Measurements from ENCODE around the gene DLG5. TPM values are rescaled to one million over a fixed set of nuclear protein-coding genes. Genes with fewer than 3 reads are reported as not detected.
"Not testable (repeated sequence)": the region's sequence is repeated elsewhere in the genome, so short reads cannot be mapped to it uniquely, and the experiment has no call there.

Gene DLG5
- total RNA-seq, 2 experiments from 2014 or later = 3.0 to 4.8 TPM

GRCh38 chr10:77774940-77775391 lies 151.6 kb downstream of the DLG5 start:
- DNase-seq = no peak
- ATAC-seq = no peak
- Mint-ChIP-seq H3K4me1 (no peaks in the 10 kb centered on the region), H3K36me3 (peaks cover 2% of the 10 kb centered on the region), H3K4me3 (no peak overlapping the region), H3K9me3 (ENCODE audit: low read depth) (peaks cover 2% of the 10 kb centered on the region), H3K27me3 (no peaks in the 10 kb centered on the region), H3K27ac (no peak overlapping the region)
- CTCF ChIA-PET = no interaction called here

DNA sequence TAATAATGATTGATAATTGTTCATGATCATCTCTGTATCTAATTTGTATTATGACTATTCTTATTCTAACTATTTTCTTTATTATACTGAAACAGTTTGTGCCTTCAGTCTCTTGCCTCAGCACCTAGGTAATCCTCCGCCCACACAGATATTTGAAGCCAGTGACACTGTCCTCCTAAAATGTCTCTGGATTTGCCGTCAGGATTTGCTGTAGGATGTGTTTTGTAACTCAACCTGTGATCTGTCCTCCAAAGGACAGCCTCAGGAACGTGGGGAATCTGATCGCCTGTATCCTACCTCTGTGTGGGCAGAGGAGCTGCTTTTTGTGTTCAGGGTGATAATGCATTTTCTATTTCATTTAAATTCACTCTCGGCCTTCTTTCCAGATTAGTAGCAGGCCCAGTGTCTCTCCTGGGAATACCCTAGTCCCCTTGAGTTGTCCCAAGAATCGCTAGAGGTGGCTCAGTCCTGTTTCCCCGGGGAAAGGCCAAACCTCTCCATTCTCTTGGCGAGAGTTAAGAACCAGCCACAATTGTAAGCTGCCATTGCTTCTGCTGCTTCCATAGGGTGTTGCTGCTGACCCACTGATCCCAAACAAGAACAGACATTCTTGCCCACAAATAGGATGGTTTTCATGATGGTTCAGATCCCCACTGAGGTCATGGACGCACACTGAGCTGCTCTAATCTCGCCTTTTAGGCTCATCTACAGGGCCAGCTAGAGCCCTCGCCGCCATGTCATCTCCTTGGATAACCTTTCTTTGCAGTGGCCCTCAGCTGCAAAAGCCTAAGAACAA lies 152.7 kb downstream of the DLG5 start:
- CTCF ChIA-PET = no interaction called here
- peaks cover 2% of the 10 kb centered on the region for H3K36me3 Mint-ChIP-seq

DNA sequence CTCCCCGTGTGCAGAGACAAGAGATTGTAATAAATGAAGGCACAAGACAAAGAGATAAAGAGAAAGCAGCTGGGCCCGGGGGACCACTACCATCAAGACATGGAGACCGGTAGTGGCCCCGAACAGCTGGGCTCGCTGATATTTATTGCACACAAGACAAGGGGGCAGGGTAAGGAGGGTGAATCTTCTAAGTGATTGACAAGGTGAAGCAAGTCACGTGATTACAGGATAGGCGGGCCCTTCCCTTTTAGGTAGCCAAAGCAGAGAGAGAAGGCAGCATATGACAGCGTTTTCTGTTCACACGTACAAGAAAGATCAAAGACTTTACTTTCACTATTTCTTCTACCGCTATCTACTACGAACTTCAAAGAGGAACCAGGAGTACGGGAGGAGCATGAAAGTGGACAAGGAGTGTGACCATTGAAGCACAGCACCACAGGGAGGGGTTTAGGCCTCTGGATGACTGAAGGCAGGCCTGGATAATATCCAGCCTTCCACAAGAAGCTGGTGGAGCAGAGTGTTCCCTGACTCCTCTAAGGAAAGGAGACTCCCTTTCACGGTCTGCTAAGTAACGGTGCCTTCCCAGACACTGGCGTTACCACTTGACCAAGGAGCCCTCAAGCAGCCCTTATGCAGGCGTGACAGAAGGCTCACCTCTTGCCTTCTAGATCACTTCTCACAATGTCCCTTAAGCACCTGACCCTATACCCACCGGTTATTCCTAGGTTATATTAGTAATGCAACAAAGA lies 153.5 kb downstream of the DLG5 start:
- H3K36me3 Mint-ChIP-seq; H3K27ac Mint-ChIP-seq; H3K27me3 Mint-ChIP-seq; H3K9me3 Mint-ChIP-seq (ENCODE audit: low read depth); CTCF ChIA-PET; H3K4me3 Mint-ChIP-seq; H3K4me1 Mint-ChIP-seq; DNase-seq; ATAC-seq: not testable (repeated sequence)

More for the DNA sequence above, 152.7 kb downstream of the DLG5 start:
- ATAC-seq = no peak
- DNase-seq = no peak
- no peak overlapping the region for H3K27ac Mint-ChIP-seq
- no peaks in the 10 kb centered on the region for H3K4me1 Mint-ChIP-seq
- H3K27me3 Mint-ChIP-seq = no peaks in the 10 kb centered on the region
- no peak overlapping the region for H3K4me3 Mint-ChIP-seq
- peaks cover 2% of the 10 kb centered on the region for H3K9me3 Mint-ChIP-seq (ENCODE audit: low read depth)

DNA sequence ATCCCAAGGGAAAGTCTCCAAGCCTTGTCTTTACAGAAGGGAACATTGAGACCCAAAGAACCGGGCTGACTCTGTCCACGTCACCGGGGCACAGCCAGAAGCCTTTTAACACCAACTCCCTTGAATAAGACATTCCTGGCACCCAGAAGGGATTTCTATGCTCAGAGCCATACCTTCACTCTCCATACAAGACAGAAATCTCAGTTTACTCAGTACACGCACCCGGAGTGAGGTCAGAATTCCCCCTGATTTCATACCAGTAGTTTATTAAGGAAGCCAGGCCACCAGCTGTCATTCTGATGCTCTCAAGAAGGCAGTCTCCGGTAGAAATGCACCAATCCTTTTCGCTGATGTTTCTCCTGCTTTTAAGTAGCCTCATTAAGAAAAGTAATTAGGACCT lies 154.7 kb downstream of the DLG5 start:
- CTCF ChIA-PET = no interaction called here
- no peak overlapping the region for H3K27ac Mint-ChIP-seq
- peaks cover 10% of the 10 kb centered on the region for H3K27me3 Mint-ChIP-seq
- H3K4me1 Mint-ChIP-seq = no peaks in the 10 kb centered on the region
- DNase-seq = no peak
- peaks cover 2% of the 10 kb centered on the region for H3K36me3 Mint-ChIP-seq
- H3K9me3 Mint-ChIP-seq (ENCODE audit: low read depth) = peaks cover 2% of the 10 kb centered on the region
- no peak for ATAC-seq
- H3K4me3 Mint-ChIP-seq = no peak overlapping the region

DNA sequence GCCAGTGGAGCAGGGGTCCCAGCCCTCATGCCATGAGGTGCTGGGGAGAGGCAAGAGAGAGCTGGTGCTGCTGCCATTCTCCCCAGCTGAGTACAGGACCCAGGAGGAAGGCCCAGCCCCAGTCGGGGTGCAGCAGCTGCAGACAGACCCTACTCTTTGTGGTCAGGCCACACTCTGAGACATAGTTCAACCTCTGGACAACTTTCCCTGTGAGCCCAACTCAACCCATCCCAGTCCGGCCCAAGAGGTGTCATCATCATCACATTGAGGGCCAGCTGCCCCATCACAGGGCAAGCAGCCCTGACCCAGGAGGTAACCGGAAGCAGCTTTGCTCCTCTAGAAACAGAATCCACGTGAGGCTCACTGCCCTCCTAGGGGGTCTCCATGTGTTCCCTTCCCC lies 155.1 kb downstream of the DLG5 start:
- Mint-ChIP-seq H3K27ac (no peak overlapping the region), H3K36me3 (peaks cover 2% of the 10 kb centered on the region), H3K4me1 (no peaks in the 10 kb centered on the region), H3K27me3 (peaks cover 14% of the 10 kb centered on the region), H3K9me3 (ENCODE audit: low read depth) (peaks cover 2% of the 10 kb centered on the region), H3K4me3 (no peak overlapping the region)
- CTCF ChIA-PET = no interaction called here
- no peak for DNase-seq
- ATAC-seq = no peak

GRCh38 chr10:77770868-77771175 lies 155.7 kb downstream of the DLG5 start:
- ATAC-seq (no peak), DNase-seq (no peak)
- no peaks in the 10 kb centered on the region for H3K36me3 Mint-ChIP-seq
- H3K4me3 Mint-ChIP-seq = no peak overlapping the region
- no peak overlapping the region for H3K27ac Mint-ChIP-seq
- H3K27me3 Mint-ChIP-seq = peaks cover 16% of the 10 kb centered on the region
- H3K9me3 Mint-ChIP-seq (ENCODE audit: low read depth) = no peaks in the 10 kb centered on the region
- CTCF ChIA-PET = no interaction called here
- no peaks in the 10 kb centered on the region for H3K4me1 Mint-ChIP-seq

GRCh38 chr10:77770081-77770867 lies 156.3 kb downstream of the DLG5 start:
- H3K27me3 Mint-ChIP-seq = peaks cover 16% of the 10 kb centered on the region
- no peaks in the 10 kb centered on the region for H3K36me3 Mint-ChIP-seq
- CTCF ChIA-PET = interaction anchor here (0.9 kb wide), 1 partner anchor 59 kb away, joined by 3 read pairs; no protein-coding TSS in a partner anchor
- no peaks in the 10 kb centered on the region for H3K4me1 Mint-ChIP-seq
- DNase-seq (no peak), ATAC-seq (no peak)
- no peak overlapping the region for H3K27ac Mint-ChIP-seq
- no peak overlapping the region for H3K4me3 Mint-ChIP-seq
- no peaks in the 10 kb centered on the region for H3K9me3 Mint-ChIP-seq (ENCODE audit: low read depth)

GRCh38 chr10:77768039-77768438 lies 158.5 kb downstream of the DLG5 start:
- Mint-ChIP-seq H3K4me1 (no peaks in the 10 kb centered on the region), H3K27ac (no peak overlapping the region), H3K4me3 (no peak overlapping the region), H3K9me3 (ENCODE audit: low read depth) (no peaks in the 10 kb centered on the region), H3K36me3 (no peaks in the 10 kb centered on the region), H3K27me3 (peaks cover 18% of the 10 kb centered on the region)
- DNase-seq = no peak
- CTCF ChIA-PET = no interaction called here
- no peak for ATAC-seq

GRCh38 chr10:77763453-77764430 lies 162.8 kb downstream of the DLG5 start:
- no peaks in the 10 kb centered on the region for H3K4me1 Mint-ChIP-seq
- no peak overlapping the region for H3K4me3 Mint-ChIP-seq
- H3K36me3 Mint-ChIP-seq = no peaks in the 10 kb centered on the region
- no peak for DNase-seq
- CTCF ChIA-PET = interaction anchor here (1.1 kb wide), 1 partner anchor 44 kb away, joined by 4 read pairs; no protein-coding TSS in a partner anchor
- peaks cover 18% of the 10 kb centered on the region for H3K27me3 Mint-ChIP-seq
- no peak for ATAC-seq
- H3K27ac Mint-ChIP-seq = no peak overlapping the region
- no peaks in the 10 kb centered on the region for H3K9me3 Mint-ChIP-seq (ENCODE audit: low read depth)

- not testable (repeated sequence) for H3K36me3 Mint-ChIP-seq; ATAC-seq; H3K9me3 Mint-ChIP-seq (ENCODE audit: low read depth); H3K4me1 Mint-ChIP-seq; H3K27ac Mint-ChIP-seq; H3K4me3 Mint-ChIP-seq; DNase-seq
- CTCF ChIA-PET = interaction anchor here (0.7 kb wide), 1 partner anchor 136 kb away, joined by 3 read pairs; no protein-coding TSS in a partner anchor
- peaks cover 22% of the 10 kb centered on the region for H3K27me3 Mint-ChIP-seq
These were observed 168.1 kb downstream of the DLG5 start for GRCh38 chr10:77758406-77758805.

DNA sequence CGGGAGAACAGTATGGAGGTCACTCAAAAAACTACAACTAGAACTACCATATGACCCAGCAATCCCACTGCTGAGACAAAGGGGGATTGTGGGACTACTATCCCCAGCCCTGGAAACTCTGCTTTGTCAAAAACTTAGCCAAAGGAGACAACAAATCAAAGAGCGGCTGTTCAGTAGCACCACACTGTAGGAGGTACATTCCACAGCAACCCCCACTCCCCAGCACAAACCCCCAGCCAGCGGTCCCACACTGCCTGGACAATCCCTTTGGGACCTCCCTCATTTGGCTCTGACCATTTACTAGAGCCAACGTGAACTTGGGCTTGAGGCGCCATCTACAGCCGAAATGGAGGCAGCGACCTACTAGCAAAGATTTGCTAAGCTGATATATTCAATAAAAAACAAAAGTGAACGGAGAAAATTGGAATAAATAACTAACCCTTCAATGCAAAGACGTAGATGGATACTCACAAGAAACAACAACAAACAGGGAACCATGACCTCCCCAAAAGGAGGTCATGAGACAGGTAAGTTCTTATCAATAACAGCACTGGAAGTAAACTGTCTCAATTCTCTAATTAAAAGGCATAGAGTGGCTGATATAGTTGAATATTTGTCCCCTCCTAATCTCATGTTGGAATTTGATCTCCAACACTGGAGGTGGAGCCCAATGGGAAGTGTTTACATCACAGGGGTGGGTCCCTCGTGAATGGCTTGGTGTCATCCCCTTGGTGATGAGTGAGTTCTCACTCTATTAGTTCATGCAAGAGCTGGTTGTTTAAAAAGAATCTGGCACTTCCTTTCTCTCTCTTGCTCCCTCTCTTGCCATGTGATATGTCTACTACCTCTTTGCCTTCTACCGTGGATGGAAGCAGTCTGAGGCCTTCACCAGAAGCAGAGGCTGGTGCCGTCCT lies 170.0 kb downstream of the DLG5 start:
- Mint-ChIP-seq H3K9me3 (ENCODE audit: low read depth) (no peaks in the 10 kb centered on the region), H3K27me3 (peaks cover 27% of the 10 kb centered on the region), H3K27ac (no peak overlapping the region), H3K4me1 (no peaks in the 10 kb centered on the region), H3K36me3 (no peaks in the 10 kb centered on the region), H3K4me3 (no peak overlapping the region)
- DNase-seq = peak; percentile 44
- no peak for ATAC-seq
- CTCF ChIA-PET = interaction anchor here (1.0 to 1.6 kb wide), 3 partner anchors 32 to 81 kb away, joined by 3 to 10 read pairs (median 4); no protein-coding TSS in a partner anchor

All from activated CD8-positive, alpha-beta memory T cell treated with anti-CD3 and anti-CD28 coated beads, Interleukin-2, amount 10 ng/mL, durations not matched to agents 7 days and 5 days (primary cell).